HepG2 (cell line): ENCODE results near the gene TSSK2. TPM values are rescaled to one million over a fixed set of nuclear protein-coding genes. Genes with fewer than 3 reads are reported as not detected.
A peak's percentile ranks its signal among the peaks of the same experiment; 100 is the strongest.

Experiments
- FOXJ3 ChIP-seq: sonication (generic); formaldehyde crosslinking; IDR thresholded peaks from 2 replicates; pipeline ENCODE4 v1.4.0; 2020; ENCODE audit warnings: missing genetic modification reagents, mild to moderate bottlenecking, borderline replicate concordance
- HOXA5 ChIP-seq: sonication (generic); formaldehyde crosslinking; IDR thresholded peaks from 2 replicates; pipeline ENCODE4 v1.4.0; 2020; ENCODE audit warnings: missing genetic modification reagents
- HOXD1 ChIP-seq: sonication (generic); formaldehyde crosslinking; IDR thresholded peaks from 2 replicates; pipeline ENCODE4 v1.5.0; 2020; ENCODE audit warnings: missing genetic modification reagents
- IRF9 ChIP-seq: sonication (generic); formaldehyde crosslinking; IDR thresholded peaks from 2 replicates; pipeline ENCODE4 v1.8.0; 2022; ENCODE audit warnings: missing genetic modification reagents, mild to moderate bottlenecking, borderline replicate concordance
- MEF2D ChIP-seq: sonication (generic); formaldehyde crosslinking; IDR thresholded peaks from 2 replicates; pipeline ENCODE4 v1.5.1; 2020; ENCODE audit warnings: mild to moderate bottlenecking, missing genetic modification reagents
- MXD4 ChIP-seq: IDR thresholded peaks from 2 replicates; pipeline ENCODE4 v1.6.1; 2016; ENCODE audit warnings: mild to moderate bottlenecking, missing biosample characterization, missing genetic modification reagents
- NR1H2 ChIP-seq: sonication (generic); formaldehyde crosslinking; IDR thresholded peaks from 2 replicates; pipeline ENCODE4 v1.8.1; 2022; ENCODE audit warnings: low read depth, missing genetic modification reagents, borderline replicate concordance
- PHF20 ChIP-seq: sonication (generic); formaldehyde crosslinking; IDR thresholded peaks from 2 replicates; pipeline ENCODE4 v1.5.0; 2020; ENCODE audit warnings: mild to moderate bottlenecking, missing genetic modification reagents
- SKIL ChIP-seq: sonication (generic); formaldehyde crosslinking; IDR thresholded peaks from 2 replicates; pipeline ENCODE4 v1.8.0; 2022; ENCODE audit warnings: missing genetic modification reagents, mild to moderate bottlenecking, moderate library complexity, borderline replicate concordance
- THRA ChIP-seq: sonication (generic); formaldehyde crosslinking; IDR thresholded peaks from 2 replicates; pipeline ENCODE4 v1.4.0; 2020; ENCODE audit warnings: missing genetic modification reagents, borderline replicate concordance
- ZHX2 ChIP-seq, 2 experiments: sonication (generic) in 1 of 2; formaldehyde crosslinking in 1 of 2; IDR thresholded peaks; 2 replicates each; pipeline versions ENCODE4 v1.6.1 to v1.9.0; 2014 to 2022; ENCODE audit warnings: antibody characterized with exemption in 1 of 2, borderline replicate concordance in 1 of 2, inconsistent platforms in 1 of 2, low read depth in 1 of 2, missing genetic modification reagents in 1 of 2
- ZNF121 ChIP-seq: sonication (generic); formaldehyde crosslinking; IDR thresholded peaks from 2 replicates; pipeline ENCODE4 v1.5.0; 2020; ENCODE audit warnings: mild to moderate bottlenecking, missing genetic modification reagents
- ZNF160 ChIP-seq: sonication (generic); formaldehyde crosslinking; IDR thresholded peaks from 2 replicates; pipeline ENCODE4 v1.8.0; 2022; ENCODE audit warnings: mild to moderate bottlenecking, inconsistent platforms, missing genetic modification reagents
- ZNF225 ChIP-seq: sonication (generic); formaldehyde crosslinking; IDR thresholded peaks from 2 replicates; pipeline ENCODE4 v1.4.0; 2020; ENCODE audit warnings: mild to moderate bottlenecking, missing genetic modification reagents
- ZNF292 ChIP-seq: sonication (generic); formaldehyde crosslinking; IDR thresholded peaks from 2 replicates; pipeline ENCODE4 v1.8.1; 2022; ENCODE audit warnings: mild to moderate bottlenecking, low read depth, missing genetic modification reagents, borderline replicate concordance
- ZNF557 ChIP-seq: sonication (generic); formaldehyde crosslinking; IDR thresholded peaks from 2 replicates; pipeline ENCODE4 v1.4.0; 2020; ENCODE audit warnings: missing genetic modification reagents
- ZNF891 ChIP-seq: sonication (generic); formaldehyde crosslinking; IDR thresholded peaks from 2 replicates; pipeline ENCODE4 v1.5.0; 2020; ENCODE audit warnings: mild to moderate bottlenecking, missing genetic modification reagents
- polyA plus RNA-seq, 8 experiments: library from polyadenylated mRNA; depleted of rRNA in 3 of 8; stranded (reverse) in 7 of 8; unstranded in 1 of 8; fragments of >200 nt; fragmentation: Illumina TruSeq in 4 of 8; extraction: Trizol in 4 of 8; gene quantifications; 2 replicates each; pipeline versions ENCODE4 v1.2.1 to v1.2.3, GENCODE V29; 2011 to 2016; ENCODE audit warnings: low read depth in 4 of 8, missing spikeins in 1 of 8, mixed read lengths in 1 of 8; ENCODE audit not compliant: insufficient read depth in 1 of 8
- total RNA-seq, 5 experiments: library from RNA; depleted of rRNA; stranded (reverse); fragments of >200 nt; fragmentation: Illumina TruSeq; extraction: Trizol; gene quantifications; 2 replicates each; pipeline ENCODE4 v1.2.3, GENCODE V29; 2016; ENCODE audit warnings: low read depth in 1 of 5

The TSSK2 gene
- total and polyA plus RNA-seq, 2 of the 13 experiments (the other 11 are each of a cell fraction or from before 2014, with no cell fraction given), result not detected

GRCh38 chr22:19178657-19179496 lies 47.8 kb downstream of the TSSK2 start, which contains the start of gene SLC25A1 (continued):
- peak; percentile 35; the same call in 1 of the 2 replicates for TF ChIP-seq SKIL (CRISPR knock-in tag)
- no peak for TF ChIP-seq ZHX2 (IDR thresholded peaks at IDR 0.05; ENCODE audit: low read depth)
- 0 out of 2 replicates have a peak, but pooled peaks have one; percentile 14 for TF ChIP-seq ZHX2 (CRISPR knock-in tag; IDR thresholded peaks at IDR 0.05; ENCODE audit: borderline replicate concordance)
- peak; percentile 77; the same call in 1 of the 2 replicates for TF ChIP-seq IRF9 (CRISPR knock-in tag)
- TF ChIP-seq NR1H2, result no peak
- TF ChIP-seq HOXA5 (CRISPR knock-in tag), result peak; percentile 88
- peak; percentile 77; the same call in 1 of the 2 replicates for TF ChIP-seq ZNF891
- peak; percentile 83; the same call in 1 of the 2 replicates for TF ChIP-seq HOXD1
- TF ChIP-seq THRA (CRISPR knock-in tag), result peak; percentile 56; the same call in 1 of the 2 replicates
- TF ChIP-seq FOXJ3, result no peak
- peak; percentile 75 for TF ChIP-seq MXD4 (CRISPR knock-in tag)
- TF ChIP-seq ZNF225, result no peak
- TF ChIP-seq ZNF160 (CRISPR knock-in tag), result 0 out of 2 replicates have a peak, but pooled peaks have one; percentile 52
- TF ChIP-seq PHF20, result peak; percentile 56
- no peak for TF ChIP-seq ZNF121
- TF ChIP-seq ZNF292, result no peak
- 0 out of 2 replicates have a peak, but pooled peaks have one; percentile 51 for TF ChIP-seq MEF2D
- 0 out of 2 replicates have a peak, but pooled peaks have one; percentile 20 for TF ChIP-seq ZNF557 (CRISPR knock-in tag)
